GM13976 (cell line): ENCODE measurements around the gene GULP1.
"Not testable (repeated sequence)": the region's sequence is repeated elsewhere in the genome, so short reads cannot be mapped to it uniquely, and the experiment has no call there.

Experiments
- DNase-seq: peaks from one replicate; pipeline ENCODE4 v3.0.0; 2012; ENCODE audit warnings: low spot score
- in situ Hi-C: fragments of 300-500 bp; cut with MboI; formaldehyde crosslinking; loops from one replicate; pipeline ENCODE4 v1.12.0; 2022; ENCODE audit warnings: low sequenced_read_pairs, mixed read lengths, inconsistent platforms; ENCODE audit not compliant: unreplicated experiment
- TF ChIP-seq, protein P1 (sequence below): IDR thresholded peaks from 2 replicates; pipeline ENCODE4 v1.5.1; 2012; ENCODE audit warnings: borderline replicate concordance, mild to moderate bottlenecking; ENCODE audit not compliant: insufficient read depth; ENCODE audit errors: extremely low read depth, missing control alignments, control extremely low read depth

The GULP1 gene

DNA sequence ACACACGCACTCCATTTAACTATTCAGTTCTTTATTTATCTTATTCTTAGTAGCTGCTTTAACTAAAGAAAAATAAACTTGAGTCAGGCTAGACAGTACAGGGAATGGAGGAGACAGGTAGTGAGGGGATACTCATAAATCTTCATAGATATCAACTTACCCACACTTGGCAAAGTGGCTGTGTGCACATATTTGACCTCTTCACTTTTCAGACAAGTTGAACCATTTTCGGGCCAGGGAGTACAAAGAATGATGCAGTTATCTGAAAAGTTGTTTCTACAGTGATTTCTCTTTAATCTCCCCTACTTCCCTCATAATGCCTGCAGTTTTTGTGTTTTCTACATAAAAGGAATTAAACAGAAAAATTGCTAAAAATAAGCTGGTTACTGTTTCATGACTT is 307.5 kb downstream of the GULP1 start:
- DNase-seq = no peak
- TF ChIP-seq, protein P1, sequence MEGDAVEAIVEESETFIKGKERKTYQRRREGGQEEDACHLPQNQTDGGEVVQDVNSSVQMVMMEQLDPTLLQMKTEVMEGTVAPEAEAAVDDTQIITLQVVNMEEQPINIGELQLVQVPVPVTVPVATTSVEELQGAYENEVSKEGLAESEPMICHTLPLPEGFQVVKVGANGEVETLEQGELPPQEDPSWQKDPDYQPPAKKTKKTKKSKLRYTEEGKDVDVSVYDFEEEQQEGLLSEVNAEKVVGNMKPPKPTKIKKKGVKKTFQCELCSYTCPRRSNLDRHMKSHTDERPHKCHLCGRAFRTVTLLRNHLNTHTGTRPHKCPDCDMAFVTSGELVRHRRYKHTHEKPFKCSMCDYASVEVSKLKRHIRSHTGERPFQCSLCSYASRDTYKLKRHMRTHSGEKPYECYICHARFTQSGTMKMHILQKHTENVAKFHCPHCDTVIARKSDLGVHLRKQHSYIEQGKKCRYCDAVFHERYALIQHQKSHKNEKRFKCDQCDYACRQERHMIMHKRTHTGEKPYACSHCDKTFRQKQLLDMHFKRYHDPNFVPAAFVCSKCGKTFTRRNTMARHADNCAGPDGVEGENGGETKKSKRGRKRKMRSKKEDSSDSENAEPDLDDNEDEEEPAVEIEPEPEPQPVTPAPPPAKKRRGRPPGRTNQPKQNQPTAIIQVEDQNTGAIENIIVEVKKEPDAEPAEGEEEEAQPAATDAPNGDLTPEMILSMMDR = no peak
- in situ Hi-C loops = no loop called here

DNA sequence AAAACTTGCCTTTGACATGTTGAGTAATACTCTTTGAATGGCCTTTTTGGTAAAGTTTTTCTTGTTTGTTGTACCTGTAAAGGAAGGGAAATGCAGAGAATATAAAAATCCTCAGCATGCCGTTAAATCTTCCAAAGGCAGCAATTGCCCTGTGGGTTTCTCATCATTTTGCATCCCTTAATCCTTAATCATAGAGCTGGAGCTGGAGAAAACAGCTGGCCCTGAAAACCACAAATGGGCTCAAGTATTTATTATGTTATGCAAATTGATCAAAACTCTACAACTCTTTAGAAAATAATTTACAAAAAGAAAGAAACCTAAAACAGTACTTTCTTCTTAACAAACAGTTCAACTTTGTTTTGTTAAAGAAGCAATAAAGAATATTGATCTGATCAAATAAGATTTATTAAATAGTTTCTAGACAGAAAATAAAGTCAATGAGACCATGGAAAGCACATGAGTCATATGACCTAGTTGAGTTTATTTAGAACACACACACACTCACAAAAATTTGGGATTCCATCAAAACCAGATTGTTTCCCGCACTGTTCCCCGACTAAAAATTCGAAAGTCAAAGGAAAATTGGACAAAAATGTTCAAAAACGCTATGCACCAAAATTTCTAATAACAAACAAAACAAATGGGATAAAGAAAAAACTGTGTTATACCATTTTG is 309.0 kb downstream of the GULP1 start:
- DNase-seq = no peak
- in situ Hi-C loops = no loop called here
- TF ChIP-seq, protein P1 = no peak

DNA sequence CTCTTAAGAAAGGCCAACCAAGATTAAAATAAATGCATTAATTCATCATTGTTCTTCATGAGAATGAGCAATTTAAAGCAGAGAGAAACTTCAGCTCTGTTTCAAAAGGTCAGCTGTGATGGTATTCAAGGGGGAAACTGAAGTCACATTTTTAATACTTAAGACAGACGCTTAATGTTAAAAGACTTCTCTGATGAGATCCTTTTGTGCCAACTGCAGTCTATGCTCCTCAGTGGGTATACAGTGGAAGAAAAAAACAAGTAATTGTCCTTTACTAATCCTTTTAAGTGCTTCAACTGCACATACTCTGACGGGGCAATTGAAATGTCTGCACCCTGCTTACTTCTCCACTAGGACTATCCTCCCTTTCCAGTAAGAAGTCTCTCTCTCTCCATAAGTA is 309.7 kb downstream of the GULP1 start:
- TF ChIP-seq, protein P1 = no peak
- DNase-seq = no peak
- in situ Hi-C loops = no loop called here

DNA sequence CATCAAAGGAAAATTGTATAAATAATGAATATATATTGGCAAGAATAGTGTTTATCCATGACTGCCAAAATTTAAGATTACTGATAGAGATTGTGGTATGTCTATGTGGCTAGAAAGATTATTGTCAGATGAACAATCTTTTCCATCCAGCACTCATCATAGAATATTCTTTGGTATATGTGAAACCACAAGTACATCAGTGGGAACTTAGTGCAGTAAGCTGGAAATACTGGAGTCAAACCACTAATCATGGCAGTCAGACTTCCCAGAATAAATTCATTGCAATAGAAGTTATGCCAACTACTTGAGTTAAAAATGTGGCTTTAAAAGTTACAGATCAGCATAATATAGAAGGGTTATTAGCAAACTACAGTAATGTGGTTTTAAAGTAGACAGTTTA is 310.3 kb downstream of the GULP1 start:
- TF ChIP-seq, protein P1 = no peak
- in situ Hi-C loops = no loop called here
- DNase-seq = no peak

DNA sequence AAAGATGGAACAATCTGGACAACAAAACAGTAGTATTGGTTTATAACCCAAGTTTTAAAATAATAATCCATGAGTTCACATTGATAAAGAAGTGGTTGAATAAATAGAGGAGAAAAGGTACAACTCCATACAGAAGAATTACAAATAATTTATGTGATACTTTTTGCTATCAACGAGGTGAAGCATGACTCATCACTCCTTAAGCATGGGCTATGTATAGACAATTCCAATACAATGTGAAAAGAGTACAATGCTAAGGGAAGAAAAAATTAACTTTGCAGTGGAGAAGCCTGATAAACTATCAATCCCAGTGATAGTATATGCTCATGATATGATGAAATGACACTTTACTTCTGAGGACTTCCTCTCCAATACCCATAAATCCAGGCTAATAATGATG is 312.9 kb downstream of the GULP1 start:
- no peak for DNase-seq
- TF ChIP-seq, protein P1 = no peak
- in situ Hi-C loops = no loop called here

DNA sequence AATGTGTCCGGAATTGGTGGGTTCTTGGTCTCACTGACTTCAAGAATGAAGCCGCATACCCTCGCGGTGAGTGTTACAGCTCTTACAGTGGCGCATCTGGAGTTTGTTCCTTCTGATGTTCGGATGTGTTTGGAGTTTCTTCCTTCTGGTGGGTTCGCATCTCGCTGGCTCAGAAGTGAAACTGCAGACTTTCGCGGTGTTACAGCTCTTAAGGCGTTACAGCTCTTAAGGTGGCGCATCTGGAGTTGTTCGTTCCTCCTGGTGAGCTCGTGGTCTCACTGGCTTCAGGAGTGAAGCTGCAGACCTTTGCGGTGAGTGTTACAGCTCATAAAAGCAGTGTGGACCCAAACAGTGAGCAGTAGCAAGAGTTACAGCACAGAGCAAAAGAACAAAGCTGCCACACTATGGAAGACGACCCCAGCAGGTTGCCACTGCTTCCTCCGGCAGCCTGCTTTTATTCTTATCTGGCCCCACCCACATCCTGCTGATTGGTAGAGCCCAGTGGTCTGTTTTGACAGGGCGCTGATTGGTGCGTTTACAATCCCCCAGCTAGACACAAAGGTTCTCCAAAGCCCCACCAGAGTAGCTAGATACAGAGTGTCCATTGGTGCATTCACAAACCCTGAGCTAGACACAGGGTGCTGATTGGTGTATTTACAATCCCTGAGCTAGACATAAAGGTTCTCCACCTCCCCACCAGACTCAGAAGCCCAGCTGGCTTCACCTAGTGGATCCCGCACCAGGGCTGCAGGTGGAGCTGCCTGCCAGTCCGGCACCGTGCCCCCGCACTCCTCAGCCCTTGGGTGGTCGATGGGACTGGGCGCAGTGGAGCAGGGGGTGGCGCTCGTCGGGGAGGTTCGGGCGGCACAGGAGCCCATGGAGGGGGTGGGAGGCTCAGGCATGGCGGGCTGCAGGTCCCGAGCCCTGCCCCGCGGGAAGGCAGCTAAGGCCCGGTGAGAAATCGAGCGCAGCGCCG is 314.2 kb downstream of the GULP1 start:
- DNase-seq, in situ Hi-C loops: not testable (repeated sequence)

DNA sequence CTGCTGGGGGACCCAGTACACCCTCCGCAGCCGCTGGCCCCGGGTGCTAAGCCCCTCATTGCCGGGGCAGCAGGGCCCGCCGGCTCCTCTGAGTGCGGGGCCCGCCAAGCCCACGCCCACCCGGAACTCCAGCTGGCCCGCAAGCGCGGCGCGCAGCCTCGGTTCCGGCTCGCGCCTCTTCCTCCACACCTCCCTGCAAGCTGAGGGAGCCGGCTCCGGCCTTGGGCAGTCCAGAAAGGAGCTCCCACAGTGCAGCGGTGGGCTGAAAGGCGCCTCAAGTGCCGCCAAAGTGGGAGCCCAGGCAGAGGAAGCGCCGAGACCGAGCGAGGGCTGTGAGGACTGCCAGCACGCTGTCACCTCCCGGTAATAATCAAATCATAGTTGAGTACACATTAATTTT is 314.9 kb downstream of the GULP1 start:
- in situ Hi-C loops, DNase-seq: not testable (repeated sequence)

DNA sequence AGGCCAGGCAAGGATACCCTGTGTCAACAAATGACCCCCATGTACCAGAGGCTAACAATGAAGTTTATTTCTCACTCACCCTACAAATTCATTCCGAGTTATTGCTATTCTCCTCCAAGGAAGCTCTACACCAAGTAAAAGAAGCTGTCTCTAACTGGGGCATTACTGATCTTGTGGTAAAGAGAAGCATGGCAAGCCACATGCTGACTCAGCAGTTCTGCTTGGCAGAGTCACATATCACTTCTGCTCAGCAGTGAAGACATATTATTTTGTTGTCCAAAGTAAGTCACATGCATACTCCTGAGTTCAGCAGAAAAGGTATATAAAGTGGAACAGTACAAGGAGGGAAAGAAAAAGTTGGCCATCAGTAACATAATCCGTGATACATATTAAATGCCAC is 315.8 kb downstream of the GULP1 start:
- in situ Hi-C loops = no loop called here
- DNase-seq = no peak
- TF ChIP-seq, protein P1 = no peak
